GM12878 (cell line): ENCODE measurements around the gene TPK1. TPM values are rescaled to one million over a fixed set of nuclear protein-coding genes. Genes with fewer than 3 reads are reported as not detected.

ENCODE experiments used
- ATAC-seq: fragments of 200-7000 bp; cut with Tn5 transposase; 3 replicates; pipeline ENCODE4 v1.9.1; 2020; ENCODE audit warnings: mild to moderate bottlenecking, moderate library complexity
- BruUV-seq: library from RNA; stranded (reverse); fragments of 400-500 nt; replicated peaks from 2 replicates; lab custom pipeline; 2021; lab: Mats Ljungman, UMichigan
- CTCF ChIA-PET: fragments of 300-600 bp; sonication (Branson Sonifier 250); formaldehyde crosslinking; extraction: SDS; loops from one replicate; lab custom pipeline; 2021; ENCODE audit warnings: inconsistent platforms; lab: Yijun Ruan, JAX
- POLR2A ChIA-PET: fragments of 350-600 bp; formaldehyde crosslinking; extraction: SDS; loops from one replicate; lab custom pipeline; 2021; ENCODE audit warnings: inconsistent platforms; lab: Charles Lee
- RAD21 ChIA-PET: fragments of 300-600 bp; sonication (Branson Sonifier 250); formaldehyde crosslinking; loops from one replicate; lab custom pipeline; 2023; ENCODE audit warnings: antibody characterized with exemption; ENCODE audit not compliant: unreplicated experiment; lab: Charles Lee
- SMC1A ChIA-PET: fragments of 300-600 bp; sonication (Branson Sonifier 250); formaldehyde crosslinking; loops from one replicate; lab custom pipeline; 2023; ENCODE audit not compliant: unreplicated experiment, uncharacterized antibody; lab: Charles Lee
- DNase-seq: peaks from one replicate; pipeline ENCODE4 v3.0.0-alpha.2; 2011; ENCODE audit warnings: low read depth, low spot score
- FAIRE-seq: peaks from 3 replicates; lab custom pipeline; 2011; peaks lifted over from hg19 to GRCh38; lab: Jason Lieb, UNC
- H2AFZ ChIP-seq: 2 replicates; pipeline ENCODE4 v1.6.0; 2011; ENCODE audit warnings: low read depth, low read length, control low read depth; ENCODE audit not compliant: control insufficient read depth
- H3K27ac ChIP-seq: 2 replicates; pipeline ENCODE4 v1.5.1; 2011; ENCODE audit warnings: control low read depth; ENCODE audit not compliant: control insufficient read depth, insufficient read depth
- H3K27me3 ChIP-seq, 2 experiments: replicated peaks in 1 of 2; 2 replicates each; pipeline versions ENCODE4 v1.6.0 to v1.6.1; 2011; ENCODE audit warnings: low read length in 1 of 2; ENCODE audit not compliant: control insufficient read depth in 2 of 2, insufficient read depth in 2 of 2
- H3K36me3 ChIP-seq, 2 experiments: 2 replicates each; pipeline ENCODE4 v1.5.1; 2011; ENCODE audit warnings: low read length in 1 of 2; ENCODE audit not compliant: control insufficient read depth in 2 of 2, insufficient read depth in 2 of 2
- H3K4me1 ChIP-seq: 2 replicates; pipeline ENCODE4 v1.6.1; 2011; ENCODE audit warnings: mild to moderate bottlenecking, low read length, moderate library complexity, mixed read lengths; ENCODE audit not compliant: control insufficient read depth, insufficient read depth
- H3K4me2 ChIP-seq: 2 replicates; pipeline ENCODE4 v1.6.0; 2011; ENCODE audit warnings: control low read depth; ENCODE audit not compliant: control insufficient read depth, insufficient read depth
- H3K4me3 ChIP-seq: fragments of 200-600 bp; sonication (generic); 2 replicates; pipeline ENCODE4 v1.5.1; 2016
- H3K79me2 ChIP-seq: 2 replicates; pipeline ENCODE4 v1.6.0; 2011; ENCODE audit warnings: low read length; ENCODE audit not compliant: control insufficient read depth, insufficient read depth
- H3K9ac ChIP-seq: 2 replicates; pipeline ENCODE4 v1.8.0; 2011; ENCODE audit warnings: low read length, control low read depth, mixed read lengths; ENCODE audit not compliant: control insufficient read depth, insufficient read depth
- H3K9me3 ChIP-seq: replicated peaks from 3 replicates; pipeline ENCODE4 v1.5.1; 2011; ENCODE audit warnings: mild to moderate bottlenecking, low read length; ENCODE audit not compliant: control insufficient read depth, insufficient read depth
- H4K20me1 ChIP-seq: 2 replicates; pipeline ENCODE4 v1.6.0; 2011; ENCODE audit not compliant: control insufficient read depth, insufficient read depth
- ATF7 ChIP-seq: fragments of 450-650 bp; IDR thresholded peaks from 2 replicates; pipeline ENCODE4 v1.6.1; 2016; ENCODE audit warnings: low read depth, mild to moderate bottlenecking
- CUX1 ChIP-seq: IDR thresholded peaks from 2 replicates; pipeline ENCODE4 v1.6.1; 2012; ENCODE audit warnings: improper control_type of control experiment, low read depth, low read length; ENCODE audit not compliant: insufficient replicate concordance
- JUNB ChIP-seq: IDR thresholded peaks from 2 replicates; pipeline ENCODE4 v1.6.1; 2016; ENCODE audit warnings: antibody characterized with exemption, mild to moderate bottlenecking
- MTA2 ChIP-seq: fragments of 450-650 bp; IDR thresholded peaks from 2 replicates; pipeline ENCODE4 v1.6.1; 2016; ENCODE audit warnings: low read depth, mild to moderate bottlenecking, moderate library complexity
- MXI1 ChIP-seq: fragments of 150-350 bp; IDR thresholded peaks from 2 replicates; pipeline ENCODE4 v1.6.1; 2011; ENCODE audit warnings: low read depth, mild to moderate bottlenecking, inconsistent platforms, low read length, improper control_type of control experiment
- PML ChIP-seq: IDR thresholded peaks from 2 replicates; pipeline ENCODE4 v1.6.1; 2012; ENCODE audit warnings: low read length, inconsistent platforms
- POLR2AphosphoS2 ChIP-seq: IDR thresholded peaks from 2 replicates; pipeline ENCODE4 v1.6.1; 2011; ENCODE audit warnings: low read depth, mild to moderate bottlenecking, low read length, improper control_type of control experiment, moderate library complexity
- SREBF2 ChIP-seq: IDR thresholded peaks from 2 replicates; pipeline ENCODE4 v1.6.1; 2012; ENCODE audit warnings: mild to moderate bottlenecking, low read length
- TCF3 ChIP-seq: IDR thresholded peaks from 2 replicates; pipeline ENCODE4 v1.6.1; 2012; ENCODE audit warnings: low read depth, mild to moderate bottlenecking, low read length, borderline replicate concordance; ENCODE audit not compliant: insufficient read depth
- ZZZ3 ChIP-seq: IDR thresholded peaks from 2 replicates; pipeline ENCODE4 v1.6.1; 2011; ENCODE audit warnings: low read depth; ENCODE audit not compliant: control insufficient read depth, insufficient read length
- WGBS: methylation state at CpG from one replicate; pipeline ENCODE4 v1.1.6; 2016; ENCODE audit warnings: low lambda C conversion rate; ENCODE audit not compliant: insufficient replicate concordance, insufficient coverage; ENCODE audit errors: missing lambda C conversion rate; 5-methylcytosine and 5-hydroxymethylcytosine counted together
- in situ Hi-C: fragments of 300-500 bp; cut with MboI; formaldehyde crosslinking; loops from 9 replicates; pipeline ENCODE4 v1.14.3; 2018; ENCODE audit warnings: mixed read lengths
- intact Hi-C: fragments of 100-400 bp; cut with micrococcal nuclease; formaldehyde crosslinking; loops from one replicate; pipeline ENCODE4 v1.14.2; 2022; ENCODE audit not compliant: unreplicated experiment
- polyA plus RNA-seq, 11 experiments: library from polyadenylated mRNA; depleted of rRNA in 4 of 11; unstranded in 6 of 11; stranded (reverse) in 5 of 11; fragments of >200 nt; fragmentation: Nextera tagmentation in 4 of 11; fragmentation: Illumina TruSeq in 1 of 11; extraction: Ambion mirVana in 4 of 11; extraction: Trizol in 1 of 11; gene quantifications; 1 replicate in 1 of 11; 2 replicates in 10 of 11; pipeline versions ENCODE4 v1.2.1 to v1.2.3, GENCODE V29; 2011 to 2016; ENCODE audit warnings: inconsistent platforms in 2 of 11, missing spikeins in 2 of 11, low read depth in 1 of 11
- total RNA-seq, 4 experiments: library from RNA; depleted of rRNA in 3 of 4; stranded (reverse); fragments of >200 nt in 3 of 4; fragmentation: Illumina TruSeq in 1 of 4; extraction: Trizol in 1 of 4; gene quantifications; 2 replicates each; pipeline versions ENCODE4 v1.2.1 to v1.2.3, GENCODE V29; 2013 to 2021
- TF ChIP-seq, protein P1 (sequence below): IDR thresholded peaks from 2 replicates; pipeline ENCODE4 v1.6.1; 2011; ENCODE audit warnings: mild to moderate bottlenecking, low read depth, low read length, moderate library complexity; ENCODE audit not compliant: insufficient replicate concordance
- TF ChIP-seq, protein P2 (sequence below): fragments of 450-650 bp; conservative IDR thresholded peaks from 2 replicates; pipeline ENCODE4 v1.6.1; 2017; ENCODE audit warnings: mild to moderate bottlenecking, moderate library complexity
- TF ChIP-seq, protein P3 (sequence below): IDR thresholded peaks from 2 replicates; pipeline ENCODE4 v1.6.1; 2011; ENCODE audit warnings: borderline replicate concordance, low read depth, mild to moderate bottlenecking, moderate library complexity, mixed read lengths, low read length; ENCODE audit not compliant: insufficient read depth; ENCODE audit errors: extremely low read length

Gene TPK1
- total and polyA plus RNA-seq, 10 of the 15 experiments (the other 5 are each of a cell fraction or from before 2014, with no cell fraction given): 7.1 to 19.0 (median 9.3) TPM

- TF ChIP-seq POLR2AphosphoS2: no peak
- TF ChIP-seq, protein P1, sequence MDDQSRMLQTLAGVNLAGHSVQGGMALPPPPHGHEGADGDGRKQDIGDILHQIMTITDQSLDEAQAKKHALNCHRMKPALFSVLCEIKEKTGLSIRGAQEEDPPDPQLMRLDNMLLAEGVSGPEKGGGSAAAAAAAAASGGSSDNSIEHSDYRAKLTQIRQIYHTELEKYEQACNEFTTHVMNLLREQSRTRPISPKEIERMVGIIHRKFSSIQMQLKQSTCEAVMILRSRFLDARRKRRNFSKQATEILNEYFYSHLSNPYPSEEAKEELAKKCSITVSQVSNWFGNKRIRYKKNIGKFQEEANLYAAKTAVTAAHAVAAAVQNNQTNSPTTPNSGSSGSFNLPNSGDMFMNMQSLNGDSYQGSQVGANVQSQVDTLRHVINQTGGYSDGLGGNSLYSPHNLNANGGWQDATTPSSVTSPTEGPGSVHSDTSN: no peak
- TF ChIP-seq, protein P2, sequence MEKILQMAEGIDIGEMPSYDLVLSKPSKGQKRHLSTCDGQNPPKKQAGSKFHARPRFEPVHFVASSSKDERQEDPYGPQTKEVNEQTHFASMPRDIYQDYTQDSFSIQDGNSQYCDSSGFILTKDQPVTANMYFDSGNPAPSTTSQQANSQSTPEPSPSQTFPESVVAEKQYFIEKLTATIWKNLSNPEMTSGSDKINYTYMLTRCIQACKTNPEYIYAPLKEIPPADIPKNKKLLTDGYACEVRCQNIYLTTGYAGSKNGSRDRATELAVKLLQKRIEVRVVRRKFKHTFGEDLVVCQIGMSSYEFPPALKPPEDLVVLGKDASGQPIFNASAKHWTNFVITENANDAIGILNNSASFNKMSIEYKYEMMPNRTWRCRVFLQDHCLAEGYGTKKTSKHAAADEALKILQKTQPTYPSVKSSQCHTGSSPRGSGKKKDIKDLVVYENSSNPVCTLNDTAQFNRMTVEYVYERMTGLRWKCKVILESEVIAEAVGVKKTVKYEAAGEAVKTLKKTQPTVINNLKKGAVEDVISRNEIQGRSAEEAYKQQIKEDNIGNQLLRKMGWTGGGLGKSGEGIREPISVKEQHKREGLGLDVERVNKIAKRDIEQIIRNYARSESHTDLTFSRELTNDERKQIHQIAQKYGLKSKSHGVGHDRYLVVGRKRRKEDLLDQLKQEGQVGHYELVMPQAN: no peak
- no peak for TF ChIP-seq MXI1
Measured at GRCh38 chr7:144763291-144763690, 72.6 kb downstream of the TPK1 start (continued).

DNA sequence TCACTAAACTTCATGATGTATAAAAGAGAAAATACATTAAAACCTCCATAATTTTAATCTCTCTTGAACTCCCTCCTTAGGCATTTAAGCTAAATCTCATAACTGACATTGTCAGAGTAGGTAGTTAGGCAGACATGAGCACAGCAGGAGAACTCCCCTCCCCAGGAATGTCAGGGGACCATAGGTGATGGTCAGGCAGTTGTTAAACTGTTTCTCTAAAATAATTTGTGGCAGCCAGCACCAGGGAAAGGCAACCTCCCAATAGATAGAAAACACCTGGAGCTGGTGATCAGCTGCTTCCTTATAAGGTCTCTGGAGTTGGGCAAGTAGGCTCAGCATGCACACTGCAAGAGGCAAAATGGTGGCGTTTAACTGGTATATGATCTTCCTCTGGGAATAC, 73.0 kb downstream of the TPK1 start:
- Histone ChIP-seq H3K36me3 (no peaks in the 10 kb centered on the region), H2AFZ (no peak overlapping the region), H3K4me2 (no peak overlapping the region), H3K9ac (no peak overlapping the region), H3K4me1 (no peaks in the 10 kb centered on the region), H3K27ac (no peak overlapping the region), H3K27me3 (no peaks in the 10 kb centered on the region), H4K20me1 (no peaks in the 10 kb centered on the region), H3K79me2 (no peaks in the 10 kb centered on the region), H3K4me3 (no peak overlapping the region), H3K9me3 (no peaks in the 10 kb centered on the region)
- intact Hi-C loops (no loop called here), in situ Hi-C loops (no loop called here)
- ChIA-PET SMC1A (no interaction called here), RAD21 (no interaction called here), CTCF (interaction anchor here (1.2 kb wide), 1 partner anchor 23 kb away, joined by 4 read pairs; no protein-coding TSS in a partner anchor), POLR2A (no interaction called here)
- ATAC-seq: no peak
- no peak for FAIRE-seq
- no peak for DNase-seq
- WGBS: 100% methylated on average over 1 of the region's 1 CpG
- no TSS peak for BruUV-seq
- TF ChIP-seq, protein P3, sequence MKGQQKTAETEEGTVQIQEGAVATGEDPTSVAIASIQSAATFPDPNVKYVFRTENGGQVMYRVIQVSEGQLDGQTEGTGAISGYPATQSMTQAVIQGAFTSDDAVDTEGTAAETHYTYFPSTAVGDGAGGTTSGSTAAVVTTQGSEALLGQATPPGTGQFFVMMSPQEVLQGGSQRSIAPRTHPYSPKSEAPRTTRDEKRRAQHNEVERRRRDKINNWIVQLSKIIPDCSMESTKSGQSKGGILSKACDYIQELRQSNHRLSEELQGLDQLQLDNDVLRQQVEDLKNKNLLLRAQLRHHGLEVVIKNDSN: no peak
- TF ChIP-seq JUNB (no peak), PML (no peak), ATF7 (no peak), TCF3 (no peak), SREBF2 (no peak), CUX1 (no peak), MTA2 (no peak), ZZZ3 (no peak)
